Measurements from ENCODE around the gene THAP8. TPM values are rescaled to one million over a fixed set of nuclear protein-coding genes. Genes with fewer than 3 reads are reported as not detected.

THAP8 gene
- total RNA-seq, 1 experiment from 2014 or later: 6.6 TPM

- TF ChIP-seq ZSCAN18 (CRISPR knock-in tag; IDR thresholded peaks at IDR 0.05) (no peak), ZBTB43 (CRISPR knock-in tag; IDR thresholded peaks at IDR 0.05) (no peak), ETV6 (CRISPR knock-in tag; IDR thresholded peaks at IDR 0.05) (no peak), GRHL2 (CRISPR knock-in tag; IDR thresholded peaks at IDR 0.05; ENCODE audit: insufficient replicate concordance, severe bottlenecking) (no peak), CTCF (IDR thresholded peaks at IDR 0.05) (no peak), CBFB (CRISPR knock-in tag; IDR thresholded peaks at IDR 0.05; ENCODE audit: low read depth) (no peak), KAT7 (CRISPR knock-in tag; IDR thresholded peaks at IDR 0.05; ENCODE audit: borderline replicate concordance) (no peak), EMX1 (CRISPR knock-in tag; IDR thresholded peaks at IDR 0.05) (no peak), CREM (CRISPR knock-in tag; IDR thresholded peaks at IDR 0.05) (no peak), USF1 (CRISPR knock-in tag; IDR thresholded peaks at IDR 0.05) (no peak), ZNF219 (CRISPR knock-in tag; IDR thresholded peaks at IDR 0.05; ENCODE audit: borderline replicate concordance) (no peak), NR1H2 (CRISPR knock-in tag; IDR thresholded peaks at IDR 0.05) (no peak), ZNF396 (CRISPR knock-in tag; IDR thresholded peaks at IDR 0.05; ENCODE audit: borderline replicate concordance) (no peak)
These were observed 39.6 kb upstream of the THAP8 start (continued) for GRCh38 chr19:36093687-36094086.

- Mint-ChIP-seq H3K36me3 (peaks cover 45% of the 10 kb centered on the region), H3K4me3 (no peak overlapping the region), H3K27me3 (ENCODE audit: low read depth) (no peaks in the 10 kb centered on the region), H3K4me1 (no peaks in the 10 kb centered on the region), H3K9me3 (no peaks in the 10 kb centered on the region), H3K27ac (no peak overlapping the region)
- no peak for ATAC-seq
- ChIA-PET CTCF (no interaction called here), POLR2A (no interaction called here)
- DNase-seq (ENCODE audit: low spot score): no peak
- TF ChIP-seq ATF1 (CRISPR knock-in tag; IDR thresholded peaks at IDR 0.05) (no peak), NR3C1 (CRISPR knock-in tag; conservative IDR thresholded peaks at IDR 0.05; ENCODE audit: low read depth) (no peak), ELF4 (CRISPR knock-in tag; IDR thresholded peaks at IDR 0.05; ENCODE audit: low read depth) (no peak), SOX15 (CRISPR knock-in tag; IDR thresholded peaks at IDR 0.05) (no peak), CREB1 (CRISPR knock-in tag; IDR thresholded peaks at IDR 0.05) (no peak), ZNF425 (CRISPR knock-in tag; conservative IDR thresholded peaks at IDR 0.05) (no peak), ZNF121 (CRISPR knock-in tag; IDR thresholded peaks at IDR 0.05) (no peak), GRHL2 (CRISPR knock-in tag; IDR thresholded peaks at IDR 0.05; ENCODE audit: insufficient replicate concordance, severe bottlenecking) (no peak), MAX (CRISPR knock-in tag; IDR thresholded peaks at IDR 0.05) (no peak), ZNF281 (CRISPR knock-in tag; IDR thresholded peaks at IDR 0.05) (no peak), MXD4 (CRISPR knock-in tag; IDR thresholded peaks at IDR 0.05; ENCODE audit: borderline replicate concordance) (no peak)
These were observed 39.1 kb upstream of the THAP8 start for GRCh38 chr19:36093146-36093662.

All from WTC11 (cell line).